Natural killer cell (primary cell): ENCODE data around the gene CREB5. TPM values are rescaled to one million over a fixed set of nuclear protein-coding genes. Genes with fewer than 3 reads are reported as not detected.

Experiments used
- ATAC-seq, 3 donors: fragments of 150-1000 bp in 2 of 3; fragments of 200-7000 bp in 1 of 3; cut with Tn5 transposase; 1 replicate in 1 of 3; 2 replicates in 2 of 3; pipeline ENCODE4 v1.10.0; 2021; ENCODE audit warnings: mild to moderate bottlenecking in 2 of 3, moderate library complexity in 2 of 3
- DNase-seq, 2 donors: peaks; one replicate each; pipeline versions ENCODE4 v3.0.0 to v3.0.0-alpha.2; 2013 to 2021; ENCODE audit warnings: mixed read lengths in 1 of 2
- H3K27ac ChIP-seq: one replicate; pipeline ENCODE4 v1.5.1; 2013; ENCODE audit warnings: mild to moderate bottlenecking, low read length
- H3K27me3 ChIP-seq: one replicate; pipeline ENCODE4 v1.6.1; 2013; ENCODE audit warnings: low read length; ENCODE audit not compliant: control insufficient read depth, insufficient read depth
- H3K36me3 ChIP-seq: one replicate; pipeline ENCODE4 v1.6.1; 2013; ENCODE audit warnings: low read length; ENCODE audit not compliant: control insufficient read depth, insufficient read depth
- H3K4me1 ChIP-seq: one replicate; pipeline ENCODE4 v1.6.1; 2013; ENCODE audit warnings: low read length; ENCODE audit not compliant: control insufficient read depth, insufficient read depth
- H3K4me3 ChIP-seq: one replicate; pipeline ENCODE4 v1.5.1; 2013; ENCODE audit warnings: low read length
- H3K9me3 ChIP-seq: one replicate; pipeline ENCODE4 v1.6.1; 2013; ENCODE audit warnings: low read length; ENCODE audit not compliant: control insufficient read depth, insufficient read depth
- H3K27ac Mint-ChIP-seq, 2 donors: one replicate each; pipeline ENCODE4 v1.8.0; 2022; ENCODE audit warnings: mild to moderate bottlenecking in 2 of 2, mixed read lengths in 2 of 2, moderate library complexity in 1 of 2
- H3K27me3 Mint-ChIP-seq, 2 donors: one replicate each; pipeline ENCODE4 v1.8.0; 2022; ENCODE audit warnings: low read depth in 2 of 2, mixed read lengths in 2 of 2
- H3K36me3 Mint-ChIP-seq: one replicate; pipeline ENCODE4 v1.8.0; 2022; ENCODE audit warnings: mixed read lengths
- H3K4me1 Mint-ChIP-seq, 2 donors: one replicate each; pipeline ENCODE4 v1.8.0; 2022; ENCODE audit warnings: mixed read lengths in 2 of 2
- H3K4me3 Mint-ChIP-seq: one replicate; pipeline ENCODE4 v1.8.0; 2022; ENCODE audit warnings: mild to moderate bottlenecking, moderate library complexity, mixed read lengths
- H3K9me3 Mint-ChIP-seq, 2 donors: one replicate each; pipeline ENCODE4 v1.8.0; 2022; ENCODE audit warnings: mixed read lengths in 2 of 2
- WGBS: methylation state at CpG from one replicate; pipeline ENCODE4 v1.1.7; 2013; ENCODE audit warnings: missing lambda C conversion rate; ENCODE audit not compliant: insufficient coverage; 5-methylcytosine and 5-hydroxymethylcytosine counted together
- intact Hi-C: fragments of 100-400 bp; cut with micrococcal nuclease; formaldehyde crosslinking; loops from one replicate; pipeline ENCODE4 v1.14.2; 2022
- total RNA-seq, 4 donors: library from RNA; stranded (reverse); fragments of 120-200 nt in 1 of 4; gene quantifications; one replicate each; pipeline versions ENCODE4 v1.2.3 to v1.2.4, GENCODE V29; 2013 to 2022
- TF ChIP-seq, protein P1 (sequence below): fragments of 200-600 bp; IDR thresholded peaks from one replicate; pipeline ENCODE4 v1.8.0; 2022; ENCODE audit warnings: antibody characterized with exemption

CREB5 gene
- total RNA-seq, 3 donors from 2014 or later (not counting 1 experiment from before 2014, with no cell fraction given): 0.52 to 7.0 (median 0.89) TPM

GRCh38 chr7:28570113-28570969 is 158.0 kb downstream of the CREB5 start:
- Histone ChIP-seq H3K9me3 (no peaks in the 10 kb centered on the region), H3K36me3 (no peaks in the 10 kb centered on the region), H3K27ac (no peak overlapping the region), H3K27me3 (no peaks in the 10 kb centered on the region), H3K4me3 (no peak overlapping the region), H3K4me1 (no peaks in the 10 kb centered on the region)
- intact Hi-C loops: no loop called here
- Mint-ChIP-seq H3K4me3 (no peak overlapping the region), H3K36me3 (no peaks in the 10 kb centered on the region), H3K27ac (no peak overlapping the region), H3K9me3 (no peaks in the 10 kb centered on the region), H3K27me3 (peaks cover 13 to 29% of the 10 kb centered on the region in 2 donors), H3K4me1 (no peaks in the 10 kb centered on the region)
- ATAC-seq (no peak), DNase-seq (no peak)
- TF ChIP-seq, protein P1, sequence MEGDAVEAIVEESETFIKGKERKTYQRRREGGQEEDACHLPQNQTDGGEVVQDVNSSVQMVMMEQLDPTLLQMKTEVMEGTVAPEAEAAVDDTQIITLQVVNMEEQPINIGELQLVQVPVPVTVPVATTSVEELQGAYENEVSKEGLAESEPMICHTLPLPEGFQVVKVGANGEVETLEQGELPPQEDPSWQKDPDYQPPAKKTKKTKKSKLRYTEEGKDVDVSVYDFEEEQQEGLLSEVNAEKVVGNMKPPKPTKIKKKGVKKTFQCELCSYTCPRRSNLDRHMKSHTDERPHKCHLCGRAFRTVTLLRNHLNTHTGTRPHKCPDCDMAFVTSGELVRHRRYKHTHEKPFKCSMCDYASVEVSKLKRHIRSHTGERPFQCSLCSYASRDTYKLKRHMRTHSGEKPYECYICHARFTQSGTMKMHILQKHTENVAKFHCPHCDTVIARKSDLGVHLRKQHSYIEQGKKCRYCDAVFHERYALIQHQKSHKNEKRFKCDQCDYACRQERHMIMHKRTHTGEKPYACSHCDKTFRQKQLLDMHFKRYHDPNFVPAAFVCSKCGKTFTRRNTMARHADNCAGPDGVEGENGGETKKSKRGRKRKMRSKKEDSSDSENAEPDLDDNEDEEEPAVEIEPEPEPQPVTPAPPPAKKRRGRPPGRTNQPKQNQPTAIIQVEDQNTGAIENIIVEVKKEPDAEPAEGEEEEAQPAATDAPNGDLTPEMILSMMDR: no peak
- WGBS: 75% methylated on average over 13 of the region's 13 CpGs

DNA sequence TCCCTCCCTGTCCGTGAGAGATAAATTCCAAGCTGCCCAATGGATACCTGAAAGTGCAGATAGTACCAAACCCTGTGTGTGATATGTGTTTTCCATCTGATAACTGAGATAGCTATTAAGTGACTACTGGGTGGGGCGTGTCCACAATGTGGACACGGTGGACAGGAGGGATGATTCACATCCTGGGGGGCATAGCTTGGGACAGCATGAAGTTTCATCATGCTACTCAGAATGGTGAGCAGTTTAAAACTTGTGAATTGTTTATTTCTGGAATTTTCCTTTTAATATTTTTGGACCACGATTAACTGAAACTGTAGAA is 158.6 kb downstream of the CREB5 start:
- H3K4me3 ChIP-seq: no peak overlapping the region
- Mint-ChIP-seq H3K9me3 (no peaks in the 10 kb centered on the region), H3K4me3 (no peak overlapping the region), H3K27ac (no peak overlapping the region), H3K36me3 (no peaks in the 10 kb centered on the region), H3K4me1 (no peaks in the 10 kb centered on the region), H3K27me3 (peaks cover 13 to 29% of the 10 kb centered on the region in 2 donors)
- no peaks in the 10 kb centered on the region for H3K4me1 ChIP-seq
- no peaks in the 10 kb centered on the region for H3K9me3 ChIP-seq
- intact Hi-C loops: no loop called here
- ATAC-seq (no peak), DNase-seq (no peak)
- TF ChIP-seq, protein P1: no peak
- no peaks in the 10 kb centered on the region for H3K36me3 ChIP-seq
- H3K27me3 ChIP-seq: no peaks in the 10 kb centered on the region
- no peak overlapping the region for H3K27ac ChIP-seq
- WGBS: 69% methylated on average over 4 of the region's 4 CpGs

GRCh38 chr7:28571405-28571804 is 159.1 kb downstream of the CREB5 start:
- Histone ChIP-seq H3K4me1 (no peaks in the 10 kb centered on the region), H3K27ac (no peak overlapping the region), H3K36me3 (no peaks in the 10 kb centered on the region), H3K27me3 (no peaks in the 10 kb centered on the region), H3K4me3 (no peak overlapping the region), H3K9me3 (no peaks in the 10 kb centered on the region)
- DNase-seq (no peak), ATAC-seq (no peak)
- H3K36me3 Mint-ChIP-seq: no peaks in the 10 kb centered on the region
- peaks cover 13 to 29% of the 10 kb centered on the region in 2 donors for H3K27me3 Mint-ChIP-seq
- H3K4me1 Mint-ChIP-seq: no peaks in the 10 kb centered on the region
- H3K27ac Mint-ChIP-seq: no peak overlapping the region
- H3K4me3 Mint-ChIP-seq: no peak overlapping the region
- H3K9me3 Mint-ChIP-seq: no peaks in the 10 kb centered on the region
- intact Hi-C loops: no loop called here
- 77% methylated on average over 4 of the region's 4 CpGs for WGBS
- TF ChIP-seq, protein P1: no peak
